Left renal pelvis (tissue), 4 donors: Measurements from ENCODE around the gene TCIRG1. TPM values are rescaled to one million over a fixed set of nuclear protein-coding genes. Genes with fewer than 3 reads are reported as not detected.

Experiments used
- DNase-seq, 4 donors: peaks; one replicate each; pipeline ENCODE4 v3.0.0-alpha.2; 2013; ENCODE audit warnings: low read depth in 4 of 4, low spot score in 3 of 4
- polyA plus RNA-seq, 4 donors: library from polyadenylated mRNA; unstranded; fragments of 120-200 nt; gene quantifications; one replicate each; pipeline ENCODE4 v1.2.1, GENCODE V29; 2013; ENCODE audit not compliant: insufficient read length in 4 of 4

TCIRG1 gene
- polyA plus RNA-seq, 4 donors: 18.1 to 35.7 (median 21.7) TPM

DNA sequence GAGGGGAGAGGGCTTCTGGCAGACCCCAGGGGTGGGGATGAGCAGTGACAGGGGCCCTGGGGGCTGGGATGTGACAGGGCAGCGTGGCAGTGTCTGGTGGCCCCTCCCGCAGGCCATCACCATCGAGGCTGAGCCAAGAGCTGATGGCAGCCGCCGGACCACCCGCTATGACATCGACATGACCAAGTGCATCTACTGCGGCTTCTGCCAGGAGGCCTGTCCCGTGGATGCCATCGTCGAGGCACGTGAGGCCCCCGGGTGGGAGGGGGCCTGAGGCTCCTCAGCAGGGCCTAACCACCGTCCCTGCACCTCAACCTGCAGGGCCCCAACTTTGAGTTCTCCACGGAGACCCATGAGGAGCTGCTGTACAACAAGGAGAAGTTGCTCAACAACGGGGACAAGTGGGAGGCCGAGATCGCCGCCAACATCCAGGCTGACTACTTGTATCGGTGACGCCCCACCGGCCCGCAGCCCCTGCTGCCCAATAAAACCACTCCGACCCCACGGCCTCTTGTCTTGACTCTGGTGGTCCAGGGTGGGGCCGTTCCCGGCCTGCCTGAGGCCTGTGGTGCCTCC is 2.6 kb upstream of the TCIRG1 start:
- no peak for DNase-seq

GRCh38 chr11:68036717-68037239 is 2.0 kb upstream of the TCIRG1 start:
- DNase-seq: no peak

DNA sequence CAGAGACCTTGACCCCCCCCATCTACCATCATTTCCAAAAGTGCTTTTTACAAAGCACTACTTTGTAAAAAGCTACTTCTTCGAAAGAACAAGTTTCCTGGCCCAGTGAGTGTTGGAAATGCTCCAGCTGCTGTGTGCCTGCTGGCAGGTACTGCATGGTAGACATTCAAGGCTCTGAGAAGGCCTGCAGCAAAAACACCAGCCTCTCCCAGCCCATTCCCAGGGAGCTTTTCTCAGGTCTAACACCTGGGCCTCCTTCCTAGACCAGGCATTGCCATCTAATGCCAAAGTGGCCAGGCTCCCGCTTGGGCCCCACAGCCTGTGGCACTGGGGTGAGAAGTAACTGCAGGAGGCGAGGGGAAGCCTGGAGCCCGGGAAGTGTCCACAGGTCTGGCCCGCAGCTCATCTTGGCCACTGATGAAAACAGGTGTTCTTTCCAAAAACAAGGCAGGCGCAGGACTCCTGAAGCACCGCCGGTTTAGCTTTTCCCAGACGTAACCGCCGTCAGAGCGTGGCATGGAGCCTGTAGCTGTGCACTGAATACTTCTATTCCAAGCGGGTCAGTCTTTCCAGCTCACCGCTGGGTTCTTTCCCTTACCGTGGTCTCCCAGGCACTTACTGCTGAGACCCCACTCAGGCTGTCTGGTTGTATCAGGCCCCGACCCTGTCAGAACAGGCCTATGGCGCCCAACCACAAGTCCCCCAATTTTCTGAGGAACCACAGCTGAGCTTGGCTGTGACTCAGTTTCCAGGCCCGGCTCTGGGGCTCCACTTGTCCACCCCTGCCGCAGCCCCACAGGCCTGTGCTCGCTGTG is 1.2 kb upstream of the TCIRG1 start:
- no peak for DNase-seq

- no peak for DNase-seq
Observed at GRCh38 chr11:68038226-68038717, 553 bp upstream of the TCIRG1 start.

- no peak for DNase-seq
Observed at GRCh38 chr11:68039526-68040086, 781 bp downstream of the TCIRG1 start.

DNA sequence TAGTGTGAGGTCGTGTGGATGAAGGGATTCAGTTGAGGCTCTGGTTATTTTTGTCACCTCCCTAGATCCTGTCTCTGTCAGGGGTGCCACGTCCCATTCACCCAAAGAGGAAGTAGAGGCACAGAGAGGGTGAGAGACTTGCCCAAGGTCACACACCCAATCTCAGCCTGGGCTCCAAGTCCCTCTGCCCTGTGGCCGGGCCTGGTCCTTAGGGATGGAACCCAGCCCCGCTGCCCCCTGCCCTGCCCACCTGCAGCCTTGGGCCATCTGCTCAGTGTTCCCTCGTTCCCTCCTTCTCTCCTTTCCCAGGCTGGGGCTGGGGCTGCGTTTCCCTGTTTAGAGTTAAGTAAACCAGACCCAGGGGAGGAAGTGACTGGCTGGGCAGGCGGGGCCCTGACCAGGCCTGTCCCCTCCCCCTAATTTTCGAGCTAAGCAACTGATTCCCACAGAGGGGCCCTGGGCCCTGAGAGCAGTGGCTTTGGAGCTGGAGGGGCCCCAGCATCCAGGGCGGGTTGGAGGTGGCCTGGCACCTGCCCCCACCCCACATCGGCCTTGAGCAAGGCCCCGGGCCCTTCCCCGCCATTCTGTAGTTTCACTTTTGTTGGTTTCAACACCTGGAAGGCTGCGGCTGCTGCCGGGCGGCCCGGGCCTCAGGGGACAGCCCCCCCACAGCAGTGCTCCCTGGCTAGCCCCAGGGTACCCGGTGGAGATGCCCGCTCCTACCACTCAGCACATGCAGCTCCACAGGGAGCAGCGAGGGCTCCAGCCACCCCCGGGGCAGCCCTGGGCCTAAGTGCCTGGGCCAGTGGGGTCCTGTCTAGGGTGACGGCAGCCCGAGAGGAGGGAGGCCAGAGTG is 1.5 kb downstream of the TCIRG1 start:
- DNase-seq: no peak

- DNase-seq: no peak
Observed at GRCh38 chr11:68040957-68041591, 2.2 kb downstream of the TCIRG1 start.

DNA sequence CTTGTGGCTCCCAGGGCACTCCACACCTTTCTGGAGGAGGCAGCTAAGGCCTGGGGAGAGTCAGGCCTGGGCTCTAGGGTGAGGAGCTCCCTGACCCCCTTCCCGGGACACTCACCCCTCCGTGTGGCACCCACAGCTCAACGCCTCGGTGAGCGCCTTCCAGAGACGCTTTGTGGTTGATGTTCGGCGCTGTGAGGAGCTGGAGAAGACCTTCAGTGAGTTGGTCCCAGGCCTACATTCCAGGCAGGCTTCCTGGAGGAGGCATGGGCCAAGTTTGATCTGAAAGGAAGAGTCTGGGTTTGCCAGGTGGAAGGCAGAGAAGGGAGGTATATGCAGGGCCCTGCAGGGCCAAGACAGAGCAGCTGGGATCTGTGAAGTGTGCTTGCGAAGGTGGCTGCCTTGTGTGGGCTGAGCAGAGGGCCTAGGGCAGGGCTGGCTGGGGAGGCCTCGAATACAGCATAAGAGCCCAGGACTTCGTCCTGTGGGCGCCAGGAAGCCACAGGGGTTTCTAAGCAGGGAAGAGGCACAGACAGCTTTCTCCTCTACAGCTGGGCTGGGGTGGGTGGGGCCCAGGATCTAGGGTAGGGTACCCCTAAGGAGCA is 2.9 kb downstream of the TCIRG1 start:
- DNase-seq: no peak

DNA sequence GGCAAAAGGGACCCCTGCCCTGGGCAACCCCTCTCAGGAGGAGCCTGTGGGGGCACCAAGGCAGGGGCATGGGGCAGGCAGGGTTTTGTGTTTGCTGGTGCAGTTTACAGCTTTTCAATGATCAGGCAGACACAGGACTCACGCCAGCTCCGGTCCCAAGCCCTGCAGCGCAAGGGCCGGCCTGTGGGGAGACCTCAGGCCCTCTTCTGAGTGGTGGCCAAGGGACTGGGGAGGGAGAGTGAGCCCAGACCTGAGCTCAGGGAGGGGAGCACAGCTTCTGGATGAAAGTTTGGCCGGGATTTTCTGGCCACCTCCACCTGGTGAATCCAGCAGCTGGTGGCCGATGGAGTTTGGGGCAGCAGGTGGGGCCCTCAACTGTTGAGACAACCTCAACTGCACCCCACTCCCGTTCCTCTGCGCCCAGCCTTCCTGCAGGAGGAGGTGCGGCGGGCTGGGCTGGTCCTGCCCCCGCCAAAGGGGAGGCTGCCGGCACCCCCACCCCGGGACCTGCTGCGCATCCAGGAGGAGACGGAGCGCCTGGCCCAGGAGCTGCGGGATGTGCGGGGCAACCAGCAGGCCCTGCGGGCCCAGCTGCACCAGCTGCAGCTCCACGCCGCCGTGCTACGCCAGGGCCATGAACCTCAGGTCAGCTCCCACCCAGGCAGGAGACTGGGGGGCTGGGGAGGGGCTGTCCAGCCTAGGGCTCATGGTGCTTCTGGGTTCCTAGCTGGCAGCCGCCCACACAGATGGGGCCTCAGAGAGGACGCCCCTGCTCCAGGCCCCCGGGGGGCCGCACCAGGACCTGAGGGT is 3.6 kb downstream of the TCIRG1 start:
- no peak for DNase-seq

GRCh38 chr11:68043029-68043348 is 4.2 kb downstream of the TCIRG1 start:
- DNase-seq: no peak

DNA sequence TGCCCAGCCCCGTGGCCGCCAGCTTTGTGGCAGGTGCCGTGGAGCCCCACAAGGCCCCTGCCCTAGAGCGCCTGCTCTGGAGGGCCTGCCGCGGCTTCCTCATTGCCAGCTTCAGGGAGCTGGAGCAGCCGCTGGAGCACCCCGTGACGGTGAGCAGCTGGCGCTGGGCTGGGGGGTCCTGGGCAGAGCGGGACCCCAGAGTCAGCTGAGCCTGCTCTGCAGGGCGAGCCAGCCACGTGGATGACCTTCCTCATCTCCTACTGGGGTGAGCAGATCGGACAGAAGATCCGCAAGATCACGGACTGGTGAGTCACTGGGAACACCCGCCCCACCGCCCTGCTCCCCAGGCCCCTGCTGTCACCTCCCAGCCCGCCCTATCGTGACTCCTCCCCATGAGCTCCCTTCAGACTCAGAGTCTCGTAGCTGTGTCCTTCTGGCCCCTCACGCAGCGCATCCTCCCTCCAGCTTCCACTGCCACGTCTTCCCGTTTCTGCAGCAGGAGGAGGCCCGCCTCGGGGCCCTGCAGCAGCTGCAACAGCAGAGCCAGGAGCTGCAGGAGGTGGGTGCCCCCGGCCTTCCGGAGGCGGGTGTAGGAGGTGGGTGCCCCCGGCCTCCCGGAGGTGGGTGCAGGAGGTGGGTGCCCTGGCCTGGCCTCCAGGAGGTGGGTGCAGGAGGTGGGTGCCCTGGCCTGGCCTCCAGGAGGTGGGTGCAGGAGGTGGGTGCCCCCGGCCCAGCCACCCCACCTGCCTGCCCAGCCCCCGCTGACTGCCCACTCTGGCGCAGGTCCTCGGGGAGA is 4.7 kb downstream of the TCIRG1 start:
- DNase-seq: no peak

- no peak for DNase-seq
Observed at GRCh38 chr11:68044145-68044813, 5.5 kb downstream of the TCIRG1 start.

DNA sequence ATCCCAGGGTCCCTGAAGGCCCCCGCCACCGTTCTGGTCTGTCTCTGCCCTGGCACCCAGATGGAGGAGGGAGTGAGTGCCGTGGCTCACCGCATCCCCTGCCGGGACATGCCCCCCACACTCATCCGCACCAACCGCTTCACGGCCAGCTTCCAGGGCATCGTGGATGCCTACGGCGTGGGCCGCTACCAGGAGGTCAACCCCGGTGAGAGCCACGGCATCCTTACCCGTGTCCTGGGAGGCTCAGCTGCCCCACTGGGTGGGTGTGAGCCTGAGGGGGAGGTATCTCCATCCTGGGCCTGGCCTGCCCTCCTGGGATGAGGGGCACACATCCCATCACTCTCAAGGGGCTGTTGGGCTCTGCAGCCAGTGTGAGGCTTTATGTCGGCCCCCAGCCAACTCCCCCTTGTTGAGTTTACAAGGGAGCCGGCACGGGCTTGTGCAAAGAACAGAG is 6.1 kb downstream of the TCIRG1 start:
- DNase-seq: no peak

GRCh38 chr11:68047437-68048290 is 8.8 kb downstream of the TCIRG1 start:
- DNase-seq: no peak

- no peak for DNase-seq
Observed at GRCh38 chr11:68048681-68049508, 10.1 kb downstream of the TCIRG1 start.
